H1 (cell line): ENCODE data around the gene PNRC2. TPM values are rescaled to one million over a fixed set of nuclear protein-coding genes. Genes with fewer than 3 reads are reported as not detected.

Source experiments
- BRCA1 ChIP-seq: IDR thresholded peaks from 2 replicates; pipeline ENCODE4 v1.6.1; 2012; ENCODE audit warnings: low read depth, low read length, improper control_type of control experiment
- CBX8 ChIP-seq: fragments of 300-800, 300-1000 bp; sonication (generic); IDR thresholded peaks from 2 replicates; pipeline ENCODE4 v1.7.1; 2016; ENCODE audit warnings: low read depth, low read length, borderline replicate concordance
- CHD1 ChIP-seq: IDR thresholded peaks from 2 replicates; pipeline ENCODE4 v1.6.1; 2012; ENCODE audit warnings: low read depth, low read length, improper control_type of control experiment
- CREB1 ChIP-seq: IDR thresholded peaks from 2 replicates; pipeline ENCODE4 v1.6.1; 2012; ENCODE audit warnings: inconsistent platforms
- GTF2F1 ChIP-seq: IDR thresholded peaks from 2 replicates; pipeline ENCODE4 v1.6.1; 2012; ENCODE audit warnings: low read depth, low read length, improper control_type of control experiment, borderline replicate concordance
- HDAC6 ChIP-seq: IDR thresholded peaks from one replicate; pipeline ENCODE4 v1.7.1; 2012; ENCODE audit warnings: low read depth, mild to moderate bottlenecking, inconsistent platforms, low read length, moderate library complexity
- MAFK ChIP-seq: IDR thresholded peaks from 2 replicates; pipeline ENCODE4 v1.6.1; 2012; ENCODE audit warnings: low read depth, mild to moderate bottlenecking, improper control_type of control experiment, low read length
- NANOG ChIP-seq: IDR thresholded peaks from 2 replicates; pipeline ENCODE4 v1.6.1; 2011; ENCODE audit warnings: low read length, low read depth, mild to moderate bottlenecking, inconsistent platforms; ENCODE audit not compliant: insufficient read depth, poor library complexity, severe bottlenecking
- PHF8 ChIP-seq: fragments of 200-600 bp; sonication (generic); conservative IDR thresholded peaks from 2 replicates; pipeline ENCODE4 v1.7.1; 2012; ENCODE audit warnings: low read depth, mild to moderate bottlenecking, inconsistent platforms, low read length, moderate library complexity
- SIX5 ChIP-seq: IDR thresholded peaks from 2 replicates; pipeline ENCODE4 v1.6.1; 2011; ENCODE audit warnings: mild to moderate bottlenecking, low read depth, low read length
- TBP ChIP-seq: IDR thresholded peaks from 2 replicates; pipeline ENCODE4 v1.6.1; 2011; ENCODE audit warnings: low read depth, low read length, improper control_type of control experiment
- YY1 ChIP-seq: IDR thresholded peaks from 2 replicates; pipeline ENCODE4 v1.6.1; 2011; ENCODE audit warnings: low read depth, mild to moderate bottlenecking, low read length
- polyA plus RNA-seq, 7 experiments: library from polyadenylated mRNA; depleted of rRNA in 3 of 7; stranded (reverse) in 5 of 7; unstranded in 2 of 7; fragments of >200 nt in 5 of 7; fragments of 200-250 nt in 2 of 7; gene quantifications; 1 replicate in 5 of 7; 2 replicates in 1 of 7; 4 replicates in 1 of 7; pipeline versions ENCODE4 v1.2.1 to v1.2.3, GENCODE V29; 2011 to 2013; ENCODE audit warnings: missing spikeins in 2 of 7, mixed read lengths in 2 of 7
- total RNA-seq: library from RNA; stranded (reverse); fragmentation: NEBNext Ultra II Directional; extraction: Animal tissue kit (Norgen Biotek cat#: 25700); gene quantifications from 2 replicates; pipeline ENCODE4 v1.2.1, GENCODE V29; 2021

Gene PNRC2
- total and polyA plus RNA-seq, 2 of the 8 experiments (the other 6 are each of a cell fraction or from before 2014, with no cell fraction given), result 57.5 to 147 TPM

GRCh38 chr1:23936481-23937176 is 23.0 kb upstream of the PNRC2 start (continued):
- TF ChIP-seq BRCA1, result no peak
- no peak for TF ChIP-seq TBP
- TF ChIP-seq CHD1, result no peak
- TF ChIP-seq PHF8, result no peak
- no peak for TF ChIP-seq SIX5
- TF ChIP-seq CREB1, result 0 out of 2 replicates have a peak, but pooled peaks have one; percentile 48
- TF ChIP-seq NANOG, result no peak
- TF ChIP-seq GTF2F1, result no peak
- TF ChIP-seq YY1, result 0 out of 2 replicates have a peak, but pooled peaks have one; percentile 18
- no peak for TF ChIP-seq CBX8
- no peak for TF ChIP-seq HDAC6
- TF ChIP-seq MAFK, result no peak
